Measurements from ENCODE around the gene TMEM247. TPM values are rescaled to one million over a fixed set of nuclear protein-coding genes. Genes with fewer than 3 reads are reported as not detected.

The TMEM247 gene
- total and polyA plus RNA-seq, 10 of the 15 experiments (the other 5 are each of a cell fraction or from before 2014, with no cell fraction given) = not detected

DNA sequence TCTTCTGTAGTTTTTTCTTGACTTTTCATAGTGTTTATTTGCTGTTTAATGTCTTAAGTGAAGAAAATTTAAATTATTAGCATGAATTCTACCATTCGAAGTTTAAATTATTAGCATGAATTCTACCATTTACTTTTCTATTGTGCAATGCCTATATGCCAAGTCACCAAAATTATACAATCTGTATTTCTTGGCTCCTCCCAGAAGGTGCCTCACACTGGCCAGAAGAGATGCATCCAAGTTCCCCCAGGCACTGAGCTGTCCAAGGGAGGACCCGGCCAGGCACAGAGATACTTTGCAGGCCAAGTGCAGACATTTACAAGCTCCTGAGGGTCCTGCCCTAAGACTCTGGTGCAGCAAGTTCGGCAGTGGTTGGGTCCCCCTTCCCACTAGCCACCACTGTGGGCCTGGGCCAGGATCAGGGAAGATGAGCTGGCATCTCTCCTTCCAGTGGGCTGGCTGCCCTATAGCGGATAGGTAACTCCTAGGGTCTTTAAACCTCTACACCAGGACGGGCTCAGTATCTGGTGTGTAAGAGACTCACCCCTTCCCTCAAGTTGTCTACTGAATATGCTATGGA, 31.3 kb downstream of the TMEM247 start (continued):
- TF ChIP-seq, protein P1, sequence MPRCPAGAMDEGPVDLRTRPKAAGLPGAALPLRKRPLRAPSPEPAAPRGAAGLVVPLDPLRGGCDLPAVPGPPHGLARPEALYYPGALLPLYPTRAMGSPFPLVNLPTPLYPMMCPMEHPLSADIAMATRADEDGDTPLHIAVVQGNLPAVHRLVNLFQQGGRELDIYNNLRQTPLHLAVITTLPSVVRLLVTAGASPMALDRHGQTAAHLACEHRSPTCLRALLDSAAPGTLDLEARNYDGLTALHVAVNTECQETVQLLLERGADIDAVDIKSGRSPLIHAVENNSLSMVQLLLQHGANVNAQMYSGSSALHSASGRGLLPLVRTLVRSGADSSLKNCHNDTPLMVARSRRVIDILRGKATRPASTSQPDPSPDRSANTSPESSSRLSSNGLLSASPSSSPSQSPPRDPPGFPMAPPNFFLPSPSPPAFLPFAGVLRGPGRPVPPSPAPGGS (IDR thresholded peaks at IDR 0.05; ENCODE audit: borderline replicate concordance, insufficient read depth, low read depth, low read length, poor library complexity, severe bottlenecking) = no peak
- TF ChIP-seq YBX1 (IDR thresholded peaks at IDR 0.05) (no peak), CHD2 (IDR thresholded peaks at IDR 0.05; ENCODE audit: borderline replicate concordance, low read depth, low read length) (no peak)
- TF ChIP-seq, protein P2, sequence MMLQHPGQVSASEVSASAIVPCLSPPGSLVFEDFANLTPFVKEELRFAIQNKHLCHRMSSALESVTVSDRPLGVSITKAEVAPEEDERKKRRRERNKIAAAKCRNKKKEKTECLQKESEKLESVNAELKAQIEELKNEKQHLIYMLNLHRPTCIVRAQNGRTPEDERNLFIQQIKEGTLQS (IDR thresholded peaks at IDR 0.05; ENCODE audit: borderline replicate concordance, extremely low read depth, low read depth, low read length) = no peak

DNA sequence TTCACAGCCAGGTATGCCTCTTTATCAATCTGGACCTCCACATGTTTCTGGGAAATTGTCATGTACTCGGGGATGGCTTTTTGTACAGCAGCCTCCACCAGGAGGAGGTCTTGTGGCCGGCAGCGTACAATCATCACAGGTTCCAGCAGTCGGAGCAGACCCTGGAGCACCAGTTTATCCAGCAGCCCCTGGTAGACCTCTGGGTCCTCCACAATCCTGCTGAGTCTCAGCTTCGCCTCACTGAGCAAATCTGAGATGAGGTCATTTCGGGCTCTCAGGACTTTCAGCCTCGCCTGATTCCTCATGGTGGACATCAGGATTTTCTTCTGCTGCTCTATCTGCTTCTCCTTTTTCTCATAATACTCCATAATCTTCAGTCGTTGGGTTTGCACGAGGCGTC, 32.8 kb downstream of the TMEM247 start:
- H3K79me2 ChIP-seq (ENCODE audit: control insufficient read depth, insufficient read depth, low read length) = no peaks in the 10 kb centered on the region
- in situ Hi-C loops (cut with MboI) = no loop called here
- no TSS peak for BruUV-seq (replicated peaks)
- ATAC-seq (no peak), FAIRE-seq (no peak), DNase-seq (ENCODE audit: low read depth, low spot score) (no peak)
- no peak overlapping the region for H3K27ac ChIP-seq (ENCODE audit: control insufficient read depth, insufficient read depth)
- peaks cover 2% of the 10 kb centered on the region; the same call in 1 of the 3 replicates for H3K9me3 ChIP-seq (replicated peaks; ENCODE audit: control insufficient read depth, insufficient read depth, low read length)
- ChIA-PET SMC1A (ENCODE audit: uncharacterized antibody, unreplicated experiment) (interaction anchor here (1.1 kb wide), 1 partner anchor 21 kb away, joined by 3 read pairs; no protein-coding TSS in a partner anchor), POLR2A (interaction anchor here (1.0 kb wide), 1 partner anchor 25 kb away, joined by 3 read pairs; no protein-coding TSS in a partner anchor), CTCF (interaction anchor here (1.3 kb wide), 1 partner anchor 50 kb away, joined by 5 read pairs; no protein-coding TSS in a partner anchor), RAD21 (ENCODE audit: unreplicated experiment) (interaction anchor here (2.1 kb wide), 1 partner anchor 29 kb away, joined by 4 read pairs; no protein-coding TSS in a partner anchor)
- TF ChIP-seq BHLHE40 (IDR thresholded peaks at IDR 0.05; ENCODE audit: borderline replicate concordance in 1 of 2, low read depth in 2 of 2, low read length in 1 of 2) (no peak), HDGF (IDR thresholded peaks at IDR 0.05) (no peak), TCF3 (IDR thresholded peaks at IDR 0.05; ENCODE audit: borderline replicate concordance, insufficient read depth, low read depth, low read length) (no peak), RCOR1 (conservative IDR thresholded peaks at IDR 0.05; ENCODE audit: low read depth, low read length) (no peak), RUNX3 (IDR thresholded peaks at IDR 0.05; ENCODE audit: low read length) (no peak), HDAC2 (IDR thresholded peaks at IDR 0.05) (no peak), GABPA (IDR thresholded peaks at IDR 0.05; ENCODE audit: low read depth) (no peak), JUNB (IDR thresholded peaks at IDR 0.05) (no peak), YBX1 (IDR thresholded peaks at IDR 0.05) (no peak), RB1 (IDR thresholded peaks at IDR 0.05; ENCODE audit: borderline replicate concordance) (no peak), STAT1 (conservative IDR thresholded peaks at IDR 0.05) (no peak), PML (IDR thresholded peaks at IDR 0.05; ENCODE audit: low read length) (no peak), ZNF384 (IDR thresholded peaks at IDR 0.05; ENCODE audit: borderline replicate concordance, low read depth, low read length) (no peak)
- TF ChIP-seq, protein P3, sequence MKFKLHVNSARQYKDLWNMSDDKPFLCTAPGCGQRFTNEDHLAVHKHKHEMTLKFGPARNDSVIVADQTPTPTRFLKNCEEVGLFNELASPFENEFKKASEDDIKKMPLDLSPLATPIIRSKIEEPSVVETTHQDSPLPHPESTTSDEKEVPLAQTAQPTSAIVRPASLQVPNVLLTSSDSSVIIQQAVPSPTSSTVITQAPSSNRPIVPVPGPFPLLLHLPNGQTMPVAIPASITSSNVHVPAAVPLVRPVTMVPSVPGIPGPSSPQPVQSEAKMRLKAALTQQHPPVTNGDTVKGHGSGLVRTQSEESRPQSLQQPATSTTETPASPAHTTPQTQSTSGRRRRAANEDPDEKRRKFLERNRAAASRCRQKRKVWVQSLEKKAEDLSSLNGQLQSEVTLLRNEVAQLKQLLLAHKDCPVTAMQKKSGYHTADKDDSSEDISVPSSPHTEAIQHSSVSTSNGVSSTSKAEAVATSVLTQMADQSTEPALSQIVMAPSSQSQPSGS (IDR thresholded peaks at IDR 0.05; ENCODE audit: low read length) = no peak
- TF ChIP-seq, protein P4, sequence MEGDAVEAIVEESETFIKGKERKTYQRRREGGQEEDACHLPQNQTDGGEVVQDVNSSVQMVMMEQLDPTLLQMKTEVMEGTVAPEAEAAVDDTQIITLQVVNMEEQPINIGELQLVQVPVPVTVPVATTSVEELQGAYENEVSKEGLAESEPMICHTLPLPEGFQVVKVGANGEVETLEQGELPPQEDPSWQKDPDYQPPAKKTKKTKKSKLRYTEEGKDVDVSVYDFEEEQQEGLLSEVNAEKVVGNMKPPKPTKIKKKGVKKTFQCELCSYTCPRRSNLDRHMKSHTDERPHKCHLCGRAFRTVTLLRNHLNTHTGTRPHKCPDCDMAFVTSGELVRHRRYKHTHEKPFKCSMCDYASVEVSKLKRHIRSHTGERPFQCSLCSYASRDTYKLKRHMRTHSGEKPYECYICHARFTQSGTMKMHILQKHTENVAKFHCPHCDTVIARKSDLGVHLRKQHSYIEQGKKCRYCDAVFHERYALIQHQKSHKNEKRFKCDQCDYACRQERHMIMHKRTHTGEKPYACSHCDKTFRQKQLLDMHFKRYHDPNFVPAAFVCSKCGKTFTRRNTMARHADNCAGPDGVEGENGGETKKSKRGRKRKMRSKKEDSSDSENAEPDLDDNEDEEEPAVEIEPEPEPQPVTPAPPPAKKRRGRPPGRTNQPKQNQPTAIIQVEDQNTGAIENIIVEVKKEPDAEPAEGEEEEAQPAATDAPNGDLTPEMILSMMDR (IDR thresholded peaks at IDR 0.05 in 2 of 3, conservative IDR thresholded peaks at IDR 0.05 in 1 of 3; ENCODE audit: control insufficient read depth in 2 of 3, extremely low read depth in 1 of 3, insufficient read depth in 1 of 3, low read depth in 3 of 3, low read length in 3 of 3) = no peak
- no peaks in the 10 kb centered on the region for H3K4me1 ChIP-seq (ENCODE audit: control insufficient read depth, insufficient read depth, low read length)
- no peak overlapping the region for H3K4me2 ChIP-seq (ENCODE audit: control insufficient read depth, insufficient read depth)
- H3K27me3 ChIP-seq (replicated peaks in 1 of 2; ENCODE audit: control insufficient read depth in 2 of 2, insufficient read depth in 2 of 2, low read length in 1 of 2) = no peaks in the 10 kb centered on the region
- WGBS (ENCODE audit: insufficient coverage, insufficient replicate concordance, low lambda C conversion rate, missing lambda C conversion rate) = 53% methylated on average over 10 of the region's 10 CpGs
- intact Hi-C loops (cut with micrococcal nuclease; ENCODE audit: unreplicated experiment) = no loop called here
- H3K36me3 ChIP-seq (ENCODE audit: control insufficient read depth in 2 of 2, insufficient read depth in 2 of 2, low read length in 1 of 2) = no peaks in the 10 kb centered on the region
- H2AFZ ChIP-seq (ENCODE audit: control insufficient read depth, low read depth, low read length) = no peak overlapping the region
- no peaks in the 10 kb centered on the region for H4K20me1 ChIP-seq (ENCODE audit: control insufficient read depth, insufficient read depth)
- H3K9ac ChIP-seq (ENCODE audit: control insufficient read depth, insufficient read depth, low read length) = no peak overlapping the region
- H3K4me3 ChIP-seq = no peak overlapping the region

Measured in GM12878 (cell line).